IPS-NIHi11 (cell line): Measurements from ENCODE around the gene TOX2.

Source experiments
- DNase-seq: peaks from one replicate; pipeline ENCODE4 v3.0.0; 2012; ENCODE audit warnings: mixed read lengths, low spot score

Gene TOX2

DNA sequence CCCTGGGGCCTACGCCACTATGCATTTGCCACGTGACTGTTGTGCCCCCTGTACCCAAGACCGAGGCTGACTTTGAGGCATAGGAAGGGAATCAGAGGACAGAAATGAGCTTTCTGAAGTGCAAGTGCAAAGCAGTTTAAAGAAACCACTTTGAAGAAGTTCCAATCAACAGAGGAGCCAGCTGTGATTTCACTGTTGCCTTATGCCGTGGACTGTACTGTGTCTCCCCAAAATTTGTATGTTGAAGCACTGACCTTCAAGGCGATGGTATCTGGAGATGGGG is 161.2 kb downstream of the TOX2 start:
- DNase-seq, result no peak

DNA sequence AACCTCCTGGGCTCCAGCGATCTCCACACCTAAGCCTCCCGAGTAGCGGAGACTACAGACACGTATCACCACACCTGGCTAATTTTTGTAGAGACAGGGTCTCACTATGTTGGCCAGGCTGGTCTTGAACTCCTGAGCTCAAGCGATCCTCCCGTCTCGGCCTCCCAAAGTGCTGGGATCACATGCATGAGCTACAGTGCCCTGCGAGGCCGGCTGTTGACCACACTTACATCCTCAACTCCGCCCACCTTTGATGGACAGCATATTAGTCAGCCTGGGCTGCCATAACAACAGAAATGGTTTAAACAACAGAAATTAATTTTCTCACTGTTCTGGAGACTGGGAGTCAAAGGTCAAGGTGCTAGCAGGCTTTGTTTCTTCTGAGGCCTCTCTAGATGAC is 164.6 kb downstream of the TOX2 start:
- no peak for DNase-seq

DNA sequence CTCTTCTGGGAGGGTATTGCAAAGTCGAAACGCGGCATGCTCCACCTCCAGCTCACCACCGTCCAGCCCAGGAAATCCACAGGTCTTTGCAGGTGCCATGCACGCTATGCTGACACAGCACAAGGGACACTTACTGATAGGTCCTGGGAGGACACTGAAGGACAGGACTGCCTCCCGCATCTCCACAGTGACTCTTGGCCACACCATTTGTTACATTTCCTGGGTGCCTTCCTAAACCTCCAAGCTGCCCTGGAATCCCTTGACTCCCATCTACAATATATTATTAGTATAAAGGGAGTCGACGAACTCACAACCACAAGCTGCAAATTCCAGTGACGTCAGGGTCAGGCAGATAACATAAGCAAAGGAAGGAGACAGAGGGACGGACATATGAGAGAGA is 165.4 kb downstream of the TOX2 start:
- DNase-seq, result no peak

DNA sequence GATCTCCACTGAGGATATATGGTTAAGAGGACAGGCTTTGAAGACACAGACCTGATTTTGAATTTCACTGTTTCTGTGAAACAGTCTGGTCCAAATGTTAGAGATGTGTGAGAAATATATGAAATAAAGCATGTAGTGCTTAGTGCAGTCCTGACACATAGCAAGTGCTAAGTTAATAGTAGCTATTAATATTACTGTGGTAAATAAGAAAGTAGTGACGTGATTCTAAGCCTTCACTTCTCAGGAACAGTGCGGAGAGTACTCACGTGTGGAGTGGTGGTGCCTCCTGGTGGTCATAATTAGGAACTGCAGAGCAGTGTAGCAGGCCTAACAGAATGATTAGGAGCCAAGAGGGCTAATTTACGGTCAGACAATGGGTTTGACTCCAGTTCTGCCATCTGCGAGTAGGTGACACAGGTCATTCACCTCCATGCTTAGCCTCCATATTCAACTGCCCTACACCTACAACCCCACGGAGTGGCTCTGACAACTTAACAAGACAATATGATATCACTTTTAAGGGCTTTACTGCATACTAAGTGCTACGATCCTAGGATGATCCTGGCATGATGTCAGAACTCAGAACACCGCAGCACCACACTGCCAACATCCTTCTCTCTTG is 166.1 kb downstream of the TOX2 start:
- DNase-seq, result peak; percentile 87

DNA sequence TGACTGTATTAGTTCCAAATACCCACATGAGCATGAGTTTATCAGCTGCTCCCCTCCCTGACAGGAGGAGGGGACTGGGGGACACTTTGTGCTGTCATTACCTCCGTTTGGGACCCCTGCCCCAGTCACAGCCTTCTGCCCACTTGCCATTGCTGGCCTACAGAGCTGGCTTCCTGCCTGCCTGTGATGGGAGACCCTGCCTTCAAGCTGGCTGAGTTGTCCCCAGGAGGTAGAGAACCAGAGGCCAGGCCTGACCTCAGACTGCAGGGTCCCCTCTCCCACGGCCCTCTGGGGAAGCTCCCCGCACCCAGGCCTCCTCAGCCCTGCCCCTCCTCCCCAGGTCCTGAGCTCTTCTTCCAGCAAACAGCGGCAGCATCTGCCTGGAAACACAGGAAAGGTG is 166.8 kb downstream of the TOX2 start:
- no peak for DNase-seq

DNA sequence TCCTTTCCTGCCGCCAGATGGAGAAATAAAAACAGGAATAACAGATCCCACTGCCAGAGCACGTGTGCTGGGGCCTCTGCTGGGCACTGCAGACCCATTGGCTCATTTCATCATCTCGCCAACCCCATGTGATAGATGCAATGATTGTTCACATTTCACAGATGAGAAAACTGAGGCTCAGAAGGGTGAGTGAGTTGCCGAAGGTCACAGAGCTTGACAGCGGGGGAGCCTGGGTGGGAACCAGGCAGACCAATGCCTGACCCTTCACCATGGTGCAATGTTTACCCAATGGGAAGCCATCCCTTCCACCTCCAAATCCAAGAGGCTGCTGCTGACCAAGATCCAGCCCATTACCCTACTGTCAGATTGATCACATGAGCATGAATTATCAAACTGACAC is 167.2 kb downstream of the TOX2 start:
- no peak for DNase-seq

DNA sequence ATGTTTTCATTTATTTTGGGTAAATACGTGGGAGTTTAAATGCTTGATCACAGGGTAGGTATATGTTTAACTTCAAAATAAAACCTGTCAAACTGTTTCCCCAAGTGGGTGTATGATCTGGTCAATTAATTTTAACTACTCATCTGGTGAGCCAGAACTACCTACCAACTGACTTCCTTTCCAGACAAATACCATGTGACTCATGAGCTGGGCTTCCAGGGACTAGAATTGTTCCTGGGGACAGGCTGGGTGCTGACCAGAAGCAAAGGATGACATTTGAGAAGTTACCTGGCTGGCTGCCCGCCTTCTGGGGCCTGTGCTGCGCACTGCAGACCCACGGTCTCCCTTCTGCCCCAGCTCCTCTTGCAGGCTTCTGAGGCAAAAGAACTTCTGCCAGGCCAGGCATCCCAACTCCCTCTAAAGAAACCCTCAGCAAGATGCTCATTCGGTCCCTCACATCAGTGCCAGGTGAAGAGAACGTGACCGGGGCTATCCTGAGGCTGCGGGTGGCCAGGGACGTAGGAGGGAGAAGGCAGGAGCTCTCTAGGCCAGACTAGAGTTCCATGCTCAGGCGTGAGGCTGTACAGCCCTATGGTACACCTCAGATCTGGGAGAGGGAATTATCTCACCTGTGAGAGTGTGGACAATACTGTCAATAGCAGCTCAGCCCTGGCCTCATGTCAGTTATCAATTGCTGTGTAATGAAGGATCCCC is 168.7 kb downstream of the TOX2 start:
- peak; percentile 49 for DNase-seq

DNA sequence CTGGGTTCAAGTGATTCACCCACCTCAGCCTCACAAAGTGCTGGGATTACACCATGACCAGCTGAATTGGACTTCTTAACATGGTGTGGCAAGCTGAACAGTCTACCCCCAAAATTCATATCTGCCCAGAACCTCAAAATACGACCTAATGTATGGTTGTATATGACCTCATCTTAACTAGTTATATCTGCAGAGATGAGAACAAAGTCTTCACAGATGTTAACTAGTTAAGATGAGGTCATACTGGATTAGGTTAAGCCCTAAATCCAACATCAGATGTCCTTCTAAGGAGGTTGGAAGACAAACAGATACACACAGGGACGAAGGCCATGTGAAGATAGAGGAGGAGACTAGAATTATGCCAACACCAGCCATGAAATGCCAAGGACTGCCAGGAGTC is 169.8 kb downstream of the TOX2 start:
- DNase-seq, result no peak

DNA sequence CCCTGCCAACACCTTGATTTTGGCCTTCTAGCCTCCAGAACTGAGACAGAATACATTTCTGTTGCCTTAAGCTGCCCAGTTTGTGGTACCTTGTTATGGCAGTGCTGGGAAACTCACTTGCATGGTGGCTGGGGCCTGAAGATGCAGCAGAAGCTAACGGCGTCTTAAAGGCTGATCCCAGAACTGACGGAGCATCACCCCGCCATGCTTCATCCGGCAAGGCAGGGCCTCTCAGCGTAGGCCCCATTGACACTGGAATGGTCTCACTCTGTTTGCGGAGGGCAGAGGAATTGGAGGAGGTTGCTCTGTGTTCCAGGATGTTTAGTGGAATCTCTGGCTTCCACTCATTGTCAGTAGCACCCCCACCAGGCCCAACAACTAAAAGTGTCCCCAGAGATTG is 170.2 kb downstream of the TOX2 start:
- DNase-seq, result no peak

DNA sequence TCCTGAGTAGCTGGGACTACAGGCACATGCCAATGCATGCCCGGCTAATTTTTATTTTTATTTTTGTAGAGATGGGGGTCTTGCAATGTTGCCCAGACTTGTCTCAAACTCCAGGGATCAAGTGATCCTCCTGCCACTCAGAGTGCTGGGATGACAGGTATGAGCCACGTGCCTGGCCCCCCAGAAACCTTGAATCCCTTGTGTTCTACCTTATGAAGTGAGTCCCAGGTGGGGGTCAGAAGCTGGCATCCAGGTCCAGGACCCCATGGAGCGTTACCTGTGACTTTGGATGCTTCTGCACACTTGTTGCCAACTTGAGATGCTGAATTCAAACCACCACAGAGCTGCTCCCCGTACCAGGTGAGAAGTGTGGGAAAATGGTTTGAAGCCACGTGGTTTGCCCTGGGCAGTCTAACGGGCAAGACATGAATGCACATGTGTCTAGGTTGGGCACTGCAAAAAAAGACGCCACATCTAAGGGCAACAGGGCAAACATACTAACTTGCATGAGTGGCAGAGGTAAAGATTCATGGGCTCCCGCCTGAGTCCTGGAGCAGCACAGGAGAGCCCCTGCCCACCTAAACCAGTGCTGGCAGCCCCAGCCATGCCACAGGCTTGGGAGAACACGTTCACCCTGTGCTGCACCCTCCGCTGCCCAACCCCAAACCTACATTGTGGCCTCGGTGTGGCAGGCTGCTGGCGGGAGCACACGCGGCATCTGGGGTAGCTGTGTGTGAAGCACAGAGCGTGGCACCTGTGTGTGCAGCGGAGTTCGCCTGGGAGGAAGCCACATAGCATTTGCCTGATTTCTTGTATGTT is 171.2 kb downstream of the TOX2 start:
- no peak for DNase-seq

DNA sequence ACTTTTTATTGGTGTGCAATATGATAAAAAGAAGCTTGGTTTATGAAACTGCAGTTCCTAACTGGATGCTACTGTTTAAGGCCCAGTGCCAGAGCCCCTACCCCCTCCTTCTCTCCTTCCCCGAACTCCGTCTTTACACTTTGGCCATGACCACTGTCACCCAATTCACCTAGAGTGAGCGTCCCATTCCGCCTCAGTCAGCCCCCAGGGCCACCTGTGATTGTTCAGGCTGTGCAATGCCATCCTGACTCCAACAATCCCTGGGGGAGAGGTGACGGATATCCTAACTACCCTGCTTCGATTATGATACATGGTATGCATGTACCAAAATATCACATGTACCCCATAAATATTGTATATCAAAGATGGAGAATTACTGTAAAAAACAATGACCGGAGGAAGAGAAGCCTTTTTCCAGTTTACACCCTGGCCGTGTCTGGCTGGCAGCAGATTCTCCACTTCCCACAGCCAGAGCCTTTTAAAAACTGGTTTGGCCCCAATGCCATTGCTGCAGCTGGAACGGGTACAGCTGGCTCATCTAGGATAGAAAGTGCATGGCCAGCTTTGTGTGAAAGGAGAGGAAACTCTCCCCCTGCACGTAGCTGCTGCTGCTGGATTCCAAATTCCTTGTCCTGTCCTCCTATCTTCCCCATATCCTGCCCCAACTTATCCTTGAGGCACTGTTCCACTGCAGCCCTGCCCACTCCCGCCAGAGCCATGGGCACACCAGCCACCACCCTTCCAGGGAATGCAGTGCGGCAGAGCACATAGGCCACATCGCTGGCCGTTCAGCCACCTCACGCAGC is 172.6 kb downstream of the TOX2 start:
- no peak for DNase-seq

DNA sequence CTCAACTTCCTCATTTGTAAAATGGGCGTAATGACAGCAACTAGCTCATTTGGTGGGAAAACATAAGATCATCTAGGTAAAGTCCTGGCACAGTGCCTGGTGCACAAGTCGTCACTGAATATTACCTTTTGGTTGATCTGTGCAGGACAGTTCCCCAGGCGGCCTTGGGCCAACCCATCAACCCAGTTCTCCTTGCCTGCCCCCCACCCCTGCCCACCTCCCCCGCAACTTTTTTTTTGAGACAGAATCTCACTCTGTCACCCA is 173.1 kb downstream of the TOX2 start:
- no peak for DNase-seq

DNA sequence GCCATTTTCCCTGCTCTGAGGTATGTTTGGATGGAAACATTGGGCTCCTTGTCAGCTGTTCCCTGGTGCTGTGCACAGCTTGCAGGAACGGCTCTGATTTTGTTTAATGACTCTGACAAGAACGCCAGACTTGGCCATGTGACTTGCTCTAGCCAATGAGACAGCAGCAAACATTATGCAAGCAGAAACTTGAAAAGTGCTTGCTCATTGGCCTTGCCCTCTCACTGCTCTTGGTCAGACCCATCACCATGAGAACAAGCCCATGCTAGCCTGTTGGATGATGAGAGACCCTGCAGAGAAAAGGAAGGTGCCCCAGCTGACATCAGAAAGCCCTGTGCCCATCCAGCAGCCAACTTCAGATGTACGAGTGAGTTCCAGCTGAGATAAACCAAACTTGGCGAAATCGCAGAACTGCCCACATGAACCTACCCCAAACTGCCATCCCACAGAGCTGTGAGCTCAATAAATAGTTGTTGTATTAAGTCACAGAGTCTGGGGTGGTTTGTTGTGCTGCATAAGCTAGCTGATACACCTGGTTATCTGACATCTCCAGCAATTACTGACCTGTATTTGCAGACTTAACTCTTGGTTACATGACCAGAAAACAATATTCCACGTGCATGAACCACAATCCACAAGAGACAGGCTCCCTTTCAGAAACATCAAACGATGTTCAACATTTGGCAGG is 175.5 kb downstream of the TOX2 start:
- peak; percentile 53 for DNase-seq

DNA sequence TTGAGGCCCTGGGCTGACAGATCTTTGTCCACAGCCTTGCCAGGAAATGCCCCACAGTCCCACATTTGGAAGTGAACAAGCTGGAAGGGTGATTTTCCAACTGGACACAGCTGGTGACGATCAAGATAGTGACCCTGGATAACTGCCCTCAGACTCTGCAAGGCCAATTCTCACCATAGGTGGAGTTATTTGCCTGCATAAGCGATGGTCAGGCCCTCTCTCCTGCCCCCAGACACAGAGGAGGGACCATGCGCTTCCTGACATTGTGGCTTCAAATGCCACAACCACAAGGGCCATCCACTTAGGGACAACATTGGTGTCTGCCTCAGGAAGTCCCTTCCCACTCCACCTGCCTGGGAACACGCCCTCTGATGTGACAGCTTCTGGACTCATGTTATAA is 176.4 kb downstream of the TOX2 start:
- no peak for DNase-seq

DNA sequence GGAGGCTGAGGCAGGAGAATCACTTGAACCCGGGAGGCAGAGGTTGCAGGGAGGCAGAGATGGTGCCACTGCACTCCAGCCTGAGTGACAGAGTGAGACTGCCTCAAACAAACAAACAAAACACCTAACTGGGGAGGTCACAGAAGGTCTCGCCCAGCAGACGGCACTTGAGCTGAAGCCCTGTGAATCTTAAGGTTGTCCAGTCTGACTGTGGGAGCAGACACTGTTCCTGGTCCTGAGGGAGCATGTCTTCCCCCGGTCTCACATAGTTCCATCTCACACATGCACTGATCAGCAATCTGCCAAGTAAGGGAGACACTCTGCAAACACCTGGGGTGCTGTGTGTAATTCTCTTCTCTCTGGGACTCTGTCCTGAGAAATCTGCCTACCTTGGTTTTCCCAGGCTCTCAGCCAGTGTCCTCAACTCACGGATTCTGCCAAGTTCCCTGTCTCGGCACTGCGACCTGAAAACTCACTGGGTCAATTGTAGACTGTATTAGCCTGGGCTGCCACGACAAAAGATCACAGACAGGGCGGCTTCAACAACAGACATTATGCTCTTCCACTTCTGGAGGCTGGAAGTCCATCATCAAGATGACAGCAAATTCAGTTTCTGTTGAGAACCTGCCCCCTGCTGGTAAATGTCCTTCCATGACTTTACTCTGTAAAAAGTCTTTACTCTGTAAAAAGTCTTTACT is 178.0 kb downstream of the TOX2 start:
- DNase-seq, result no peak

DNA sequence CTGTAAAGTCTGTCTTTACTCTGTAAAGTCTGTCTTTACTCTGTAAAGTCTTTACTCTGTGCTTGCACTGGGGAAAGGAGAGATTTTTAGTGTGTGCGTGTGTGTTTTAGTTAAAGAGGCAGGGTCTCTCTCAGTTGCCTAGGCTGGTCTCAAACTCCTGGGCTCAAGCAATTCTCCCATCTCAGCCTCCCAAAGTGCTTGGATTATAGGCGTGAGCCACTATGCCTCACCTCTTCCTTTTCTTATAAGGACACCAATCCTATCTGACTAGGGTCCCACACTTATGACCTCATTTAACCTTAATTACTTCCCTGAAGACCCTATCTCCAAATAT is 178.6 kb downstream of the TOX2 start:
- DNase-seq, result no peak

DNA sequence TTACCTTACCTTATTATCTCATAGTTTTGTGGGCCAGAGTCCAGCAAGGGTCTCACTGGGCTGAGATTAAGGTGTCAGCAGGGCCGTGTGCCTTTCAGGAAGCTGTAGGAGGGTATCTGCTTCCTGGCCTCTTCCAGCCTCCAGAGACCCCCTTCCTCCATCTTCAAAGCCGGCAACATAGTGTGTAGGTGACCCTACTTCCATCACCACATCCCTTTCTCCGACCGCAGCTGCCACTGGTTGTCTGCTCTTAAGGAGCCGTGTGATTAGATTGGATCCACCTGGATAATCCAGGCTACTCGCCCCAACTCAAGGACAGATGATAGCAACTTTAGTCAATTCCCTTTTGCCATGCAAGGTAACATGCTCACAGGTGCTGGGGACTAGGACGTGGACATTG is 181.2 kb downstream of the TOX2 start:
- no peak for DNase-seq

DNA sequence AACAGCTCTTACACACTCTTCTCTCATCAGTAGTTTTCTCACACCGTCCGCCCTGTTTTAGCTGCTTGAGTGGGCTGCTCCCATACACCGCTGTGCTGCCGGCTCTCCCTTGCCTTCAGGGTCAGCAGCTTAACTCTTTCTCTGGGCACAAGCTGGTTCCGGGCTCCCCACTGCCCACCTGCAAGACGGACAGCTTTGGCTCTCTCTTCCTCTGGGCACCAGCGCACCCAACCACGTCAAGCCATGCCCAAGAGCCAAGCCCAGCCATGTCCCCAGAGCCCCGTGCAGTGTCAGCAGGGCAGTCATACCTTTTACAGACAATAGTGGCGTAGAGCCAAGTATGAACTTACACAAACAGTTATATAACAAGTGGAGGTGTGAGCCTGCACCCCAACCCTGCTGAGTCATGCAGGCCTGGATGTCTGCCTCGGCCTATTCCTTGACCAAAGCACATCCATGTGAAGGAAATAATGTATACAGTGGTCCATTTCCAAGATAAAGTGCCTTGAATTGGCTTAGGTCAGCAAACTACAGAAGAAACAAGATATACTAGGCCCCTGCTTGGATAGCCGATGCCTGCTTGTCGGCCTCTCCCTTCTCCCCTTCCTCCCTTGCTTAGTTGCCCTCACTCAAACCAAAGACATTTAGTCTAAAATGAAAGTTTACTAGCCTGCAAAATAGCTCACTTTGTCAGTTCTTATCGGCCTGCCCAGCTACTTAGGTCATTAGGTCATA is 183.0 kb downstream of the TOX2 start:
- DNase-seq, result no peak

DNA sequence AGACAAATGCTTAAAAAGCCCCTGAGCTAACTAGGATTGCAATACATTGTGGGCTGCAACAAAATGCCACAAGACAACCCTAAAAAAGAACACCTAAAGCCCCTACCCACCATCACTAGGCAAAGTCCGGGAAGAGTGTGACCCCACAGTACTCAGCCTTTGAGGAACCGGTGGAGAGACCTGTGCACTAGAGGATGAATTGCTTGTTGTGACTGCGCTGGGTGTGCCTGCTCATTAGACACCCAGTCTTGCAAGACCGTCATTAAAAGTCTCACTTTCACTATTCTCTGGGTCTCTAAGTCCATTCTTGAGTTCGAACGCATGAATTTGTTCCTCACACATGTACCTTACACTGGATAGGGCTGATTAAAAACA is 183.6 kb downstream of the TOX2 start:
- DNase-seq, result no peak

DNA sequence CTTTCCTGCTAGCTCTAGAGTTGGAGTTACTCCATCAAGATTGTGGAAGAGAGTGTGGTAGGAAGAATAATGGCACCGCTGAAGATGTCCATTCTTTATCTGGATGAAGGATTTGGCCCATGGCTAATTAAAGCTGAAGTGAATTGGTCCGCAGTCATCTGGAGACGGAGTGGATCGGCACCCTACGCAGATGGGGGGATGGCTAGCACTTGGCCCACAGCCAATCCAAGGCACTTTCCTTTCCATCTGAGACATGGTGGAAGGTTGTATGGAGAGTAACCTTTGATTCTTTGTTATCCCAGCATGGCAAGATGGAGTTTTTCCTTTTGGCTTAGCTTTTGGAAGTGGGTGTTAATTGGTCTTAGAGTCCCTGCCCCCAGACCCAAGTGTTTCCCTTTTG is 184.0 kb downstream of the TOX2 start:
- no peak for DNase-seq

DNA sequence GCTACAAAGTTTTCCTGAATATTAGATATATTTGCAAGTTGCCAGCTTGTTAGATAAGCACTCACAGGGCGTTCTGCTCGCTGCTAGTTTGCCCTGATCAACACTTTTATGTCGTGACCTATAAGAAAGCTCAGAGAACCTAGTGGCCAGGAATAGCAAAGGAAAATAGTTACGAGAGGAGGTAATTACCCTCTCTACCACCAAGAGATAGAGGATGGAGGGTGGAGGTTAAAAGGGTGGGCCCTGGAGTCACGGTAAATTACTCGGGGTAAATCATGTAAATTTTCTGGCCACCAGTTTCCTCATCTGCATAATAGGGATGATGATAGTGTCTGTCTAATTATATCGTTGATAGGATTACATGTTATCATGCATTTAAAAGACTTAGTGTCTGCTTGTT is 185.2 kb downstream of the TOX2 start:
- no peak for DNase-seq
